Activated CD8-positive, alpha-beta memory T cell treated with anti-CD3 and anti-CD28 coated beads for 48 hours (primary cell): ENCODE measurements around the gene ARHGEF40.

Source experiments
- DNase-seq, 3 experiments: peaks; one replicate each; pipeline ENCODE4 v3.0.0-alpha.2; 2020; ENCODE audit warnings: low read depth in 2 of 3, low spot score in 2 of 3

Gene ARHGEF40

DNA sequence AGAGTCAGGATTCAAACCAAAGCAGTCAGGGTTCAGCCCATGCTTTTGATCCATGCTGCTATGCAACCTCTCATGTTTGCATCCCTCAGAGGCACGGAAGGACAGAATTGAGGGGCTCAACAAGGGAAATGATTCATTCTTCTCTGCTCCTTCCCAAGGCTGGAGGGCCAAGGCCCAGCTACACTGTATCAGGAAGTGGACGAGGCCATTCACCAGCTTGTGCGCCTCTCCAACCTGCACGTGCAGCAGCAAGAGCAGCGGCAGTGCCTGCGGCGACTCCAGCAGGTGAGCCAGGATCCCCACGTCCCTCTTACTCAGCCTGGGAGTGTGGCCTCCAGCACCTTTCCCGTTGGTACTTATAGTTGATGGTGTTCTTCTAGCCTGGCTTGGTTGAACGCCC lies 8.6 kb downstream of the ARHGEF40 start:
- DNase-seq: no peak

DNA sequence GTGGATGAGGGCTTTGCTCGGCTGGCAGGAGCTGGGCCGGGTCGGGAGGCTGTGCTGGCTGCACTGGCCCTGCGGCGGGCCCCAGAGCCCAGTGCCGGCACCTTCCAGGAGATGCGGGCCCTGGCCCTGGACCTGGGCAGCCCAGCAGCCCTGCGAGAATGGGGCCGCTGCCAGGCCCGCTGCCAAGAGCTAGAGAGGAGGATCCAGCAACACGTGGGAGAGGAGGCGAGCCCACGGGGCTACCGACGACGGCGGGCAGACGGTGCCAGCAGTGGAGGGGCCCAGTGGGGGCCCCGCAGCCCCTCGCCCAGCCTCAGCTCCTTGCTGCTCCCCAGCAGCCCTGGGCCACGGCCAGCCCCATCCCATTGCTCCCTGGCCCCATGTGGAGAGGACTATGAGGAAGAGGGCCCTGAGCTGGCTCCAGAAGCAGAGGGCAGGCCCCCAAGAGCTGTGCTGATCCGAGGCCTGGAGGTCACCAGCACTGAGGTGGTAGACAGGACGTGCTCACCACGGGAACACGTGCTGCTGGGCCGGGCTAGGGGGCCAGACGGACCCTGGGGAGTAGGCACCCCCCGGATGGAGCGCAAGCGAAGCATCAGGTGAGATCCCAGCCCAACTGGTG lies 11.5 kb downstream of the ARHGEF40 start:
- no peak for DNase-seq

DNA sequence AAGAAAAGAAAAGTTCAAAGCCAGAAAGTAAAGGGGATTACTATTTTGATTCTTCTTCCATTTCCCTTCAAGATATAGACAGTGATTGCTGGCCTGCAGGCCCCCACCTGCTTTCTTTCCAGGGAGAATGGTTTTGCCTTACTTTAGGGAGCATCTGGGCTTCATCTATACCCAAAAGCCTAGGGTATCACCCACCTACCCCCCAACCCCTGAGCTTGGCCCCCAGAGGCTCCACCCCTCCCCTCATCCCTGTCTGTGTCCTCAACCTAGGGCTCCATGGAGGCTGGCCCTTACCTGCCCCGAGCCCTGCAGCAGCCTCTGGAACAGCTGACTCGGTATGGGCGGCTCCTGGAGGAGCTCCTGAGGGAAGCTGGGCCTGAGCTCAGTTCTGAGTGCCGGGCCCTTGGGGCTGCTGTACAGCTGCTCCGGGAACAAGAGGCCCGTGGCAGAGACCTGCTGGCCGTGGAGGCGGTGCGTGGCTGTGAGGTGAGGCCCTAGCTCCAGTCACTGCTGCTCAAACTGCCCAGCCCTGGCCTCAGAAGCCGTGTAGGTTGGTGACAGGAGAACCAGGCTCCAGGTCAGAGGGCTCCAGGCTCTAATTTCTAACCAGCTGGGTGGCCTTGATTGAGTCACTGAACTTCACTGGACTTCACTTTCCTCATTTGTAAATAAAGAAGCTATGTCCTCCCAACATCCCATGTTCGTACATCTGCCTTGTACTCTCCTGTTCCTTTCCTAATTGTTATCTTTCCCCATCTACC lies 13.6 kb downstream of the ARHGEF40 start:
- no peak for DNase-seq

DNA sequence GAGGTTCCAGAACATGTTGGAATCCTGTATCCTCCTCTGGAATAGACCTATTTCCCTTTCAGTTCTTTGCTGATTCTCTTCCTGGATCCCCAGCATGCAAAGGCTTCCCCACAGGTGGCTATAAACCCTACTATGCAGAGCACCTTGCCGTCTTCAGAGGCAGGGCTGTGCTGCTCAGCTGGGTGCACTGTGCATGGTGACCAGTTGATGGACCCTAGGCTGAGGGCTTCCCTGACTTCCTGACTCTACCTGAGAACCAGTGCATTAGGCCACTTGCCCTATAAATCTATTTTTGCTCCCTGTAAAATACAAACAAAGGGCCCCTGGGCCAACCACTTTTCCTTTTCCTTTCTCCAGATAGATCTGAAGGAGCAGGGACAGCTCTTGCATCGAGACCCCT lies 14.3 kb downstream of the ARHGEF40 start:
- DNase-seq: no peak

DNA sequence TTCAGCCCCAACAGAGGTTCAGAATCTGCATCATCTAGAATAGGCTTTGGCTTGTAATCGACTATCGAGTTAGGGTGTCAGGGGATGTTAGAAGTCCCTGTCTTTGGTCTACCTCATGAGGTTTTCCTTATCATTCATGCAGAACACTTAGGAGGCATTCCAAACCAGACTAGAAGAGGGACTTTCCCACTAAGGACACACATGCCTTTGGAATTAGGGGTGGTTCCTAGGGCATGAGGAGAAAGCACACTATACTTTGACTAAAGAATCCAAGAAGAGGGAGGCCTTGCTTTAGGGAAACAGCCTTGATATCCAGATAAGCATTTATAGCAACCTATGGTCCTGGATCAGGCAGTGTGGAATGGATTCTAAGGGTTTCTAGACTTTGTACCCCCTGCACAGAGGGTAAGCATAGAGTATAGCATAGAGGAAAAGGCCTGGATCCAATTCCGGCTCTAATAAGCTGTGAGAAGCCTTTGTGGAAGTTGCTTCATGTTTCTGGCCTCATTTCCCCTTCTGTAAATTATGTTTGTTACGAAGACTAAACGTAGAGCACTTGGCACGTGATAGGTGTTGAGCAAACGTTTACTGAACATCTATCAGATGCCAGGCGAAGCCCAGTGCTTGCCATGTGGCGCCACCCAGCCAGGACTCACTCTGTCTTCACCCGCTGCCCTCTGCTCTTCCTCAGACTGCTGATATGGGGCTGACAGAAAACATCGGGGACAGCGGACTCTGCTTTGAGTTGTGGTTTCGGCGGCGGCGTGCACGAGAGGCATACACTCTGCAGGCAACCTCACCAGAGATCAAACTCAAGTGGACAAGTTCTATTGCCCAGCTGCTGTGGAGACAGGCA lies 15.1 kb downstream of the ARHGEF40 start:
- no peak for DNase-seq

DNA sequence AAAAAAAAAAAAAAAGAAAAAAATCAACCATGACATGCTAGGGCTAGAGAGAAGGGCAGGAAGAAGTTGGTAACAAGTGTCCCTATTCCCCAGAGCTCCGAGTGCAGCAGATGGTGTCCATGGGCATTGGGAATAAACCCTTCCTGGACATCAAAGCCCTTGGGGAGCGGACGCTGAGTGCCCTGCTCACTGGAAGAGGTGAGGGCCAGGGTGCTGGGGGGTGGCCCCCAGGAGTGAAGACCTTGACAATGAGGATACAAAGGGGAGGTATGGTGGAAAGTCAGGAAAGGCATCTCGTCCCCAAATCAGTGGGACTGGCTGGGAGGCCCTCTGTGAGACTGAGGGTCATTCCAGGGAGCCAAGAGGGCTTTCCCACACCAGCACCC lies 16.8 kb downstream of the ARHGEF40 start:
- no peak for DNase-seq

DNA sequence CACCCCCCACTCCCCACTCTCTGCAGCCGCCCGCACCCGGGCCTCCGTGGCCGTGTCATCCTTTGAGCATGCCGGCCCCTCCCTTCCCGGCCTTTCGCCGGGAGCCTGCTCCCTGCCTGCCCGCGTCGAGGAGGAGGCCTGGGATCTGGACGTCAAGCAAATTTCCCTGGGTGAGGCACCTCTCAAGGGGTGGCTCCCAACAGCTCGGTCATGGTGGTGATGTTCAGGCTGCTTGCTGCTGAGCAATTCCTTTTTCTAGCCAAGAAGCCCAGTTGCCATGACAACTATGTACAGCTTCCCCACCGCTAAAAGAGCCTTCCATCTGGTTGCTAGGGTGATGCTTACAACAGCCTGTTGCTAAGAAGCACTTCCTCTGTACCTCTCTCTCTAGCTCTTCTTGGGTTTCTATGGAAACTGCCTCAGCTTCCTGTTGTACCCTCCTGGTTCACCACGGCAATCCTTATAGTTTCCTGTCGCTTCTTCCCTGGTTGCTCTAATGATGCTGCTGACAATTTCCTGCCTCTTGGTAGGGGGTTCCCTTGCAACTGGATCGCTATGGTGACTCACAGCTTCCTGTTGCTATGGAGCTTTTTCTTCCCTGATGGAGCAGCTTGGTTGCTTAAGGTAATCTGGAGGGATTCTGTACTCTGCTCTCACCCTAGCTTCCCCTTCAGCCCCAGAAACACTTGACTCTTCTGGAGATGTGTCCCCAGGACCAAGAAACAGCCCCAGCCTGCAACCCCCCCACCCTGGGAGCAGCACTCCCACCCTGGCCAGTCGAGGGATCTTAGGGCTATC lies 17.4 kb downstream of the ARHGEF40 start:
- no peak for DNase-seq

DNA sequence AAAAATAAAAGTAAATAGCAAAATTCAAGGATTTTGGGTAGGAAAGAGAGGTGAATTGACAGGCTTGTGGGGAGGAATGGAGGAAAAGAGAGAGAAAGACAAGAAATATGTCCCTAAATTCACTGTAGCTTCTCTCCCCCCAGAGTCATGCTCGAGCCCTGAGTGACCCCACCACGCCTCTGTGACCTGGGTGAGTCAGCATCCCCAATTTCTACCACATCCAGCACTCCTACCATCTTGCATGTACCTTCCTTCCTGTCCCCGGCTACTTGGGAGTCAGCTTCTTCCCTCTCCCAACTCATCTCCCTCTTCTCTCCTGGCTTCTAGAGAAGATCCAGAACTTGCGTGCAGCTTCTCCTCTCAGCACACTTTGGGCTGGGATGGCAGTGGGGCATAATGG lies 18.6 kb downstream of the ARHGEF40 start:
- DNase-seq: no peak

DNA sequence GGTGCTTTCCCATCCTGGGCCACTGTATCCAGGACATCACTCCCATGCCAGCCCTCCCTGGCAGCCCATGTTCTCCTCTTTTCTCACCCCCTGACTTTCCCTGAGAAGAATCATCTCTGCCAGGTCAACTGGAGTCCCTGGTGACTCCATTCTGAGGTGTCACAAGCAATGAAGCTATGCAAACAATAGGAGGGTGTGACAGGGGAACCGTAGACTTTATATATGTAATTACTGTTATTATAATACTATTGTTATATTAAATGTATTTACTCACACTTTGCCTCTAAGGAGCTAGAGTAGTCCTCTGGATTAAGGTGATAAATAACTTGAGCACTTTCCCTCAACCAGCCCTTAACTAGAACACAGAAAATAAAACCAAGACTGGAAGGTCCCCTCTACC lies 19.2 kb downstream of the ARHGEF40 start:
- no peak for DNase-seq

DNA sequence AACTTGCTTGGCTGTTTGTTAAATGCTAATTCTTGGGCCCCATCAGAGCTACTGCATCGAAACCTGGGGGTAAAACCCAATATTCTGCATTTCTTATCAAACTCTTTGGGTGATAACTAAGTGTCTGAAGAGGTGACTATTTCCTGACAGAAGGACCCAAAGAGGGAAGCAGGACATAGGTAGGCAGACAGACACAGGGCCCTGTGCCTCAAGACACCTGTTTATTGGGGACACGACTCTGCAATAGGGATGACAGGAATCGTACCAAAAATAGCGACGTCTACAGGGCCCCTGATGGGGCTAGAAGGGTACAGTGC lies 19.7 kb downstream of the ARHGEF40 start:
- no peak for DNase-seq

DNA sequence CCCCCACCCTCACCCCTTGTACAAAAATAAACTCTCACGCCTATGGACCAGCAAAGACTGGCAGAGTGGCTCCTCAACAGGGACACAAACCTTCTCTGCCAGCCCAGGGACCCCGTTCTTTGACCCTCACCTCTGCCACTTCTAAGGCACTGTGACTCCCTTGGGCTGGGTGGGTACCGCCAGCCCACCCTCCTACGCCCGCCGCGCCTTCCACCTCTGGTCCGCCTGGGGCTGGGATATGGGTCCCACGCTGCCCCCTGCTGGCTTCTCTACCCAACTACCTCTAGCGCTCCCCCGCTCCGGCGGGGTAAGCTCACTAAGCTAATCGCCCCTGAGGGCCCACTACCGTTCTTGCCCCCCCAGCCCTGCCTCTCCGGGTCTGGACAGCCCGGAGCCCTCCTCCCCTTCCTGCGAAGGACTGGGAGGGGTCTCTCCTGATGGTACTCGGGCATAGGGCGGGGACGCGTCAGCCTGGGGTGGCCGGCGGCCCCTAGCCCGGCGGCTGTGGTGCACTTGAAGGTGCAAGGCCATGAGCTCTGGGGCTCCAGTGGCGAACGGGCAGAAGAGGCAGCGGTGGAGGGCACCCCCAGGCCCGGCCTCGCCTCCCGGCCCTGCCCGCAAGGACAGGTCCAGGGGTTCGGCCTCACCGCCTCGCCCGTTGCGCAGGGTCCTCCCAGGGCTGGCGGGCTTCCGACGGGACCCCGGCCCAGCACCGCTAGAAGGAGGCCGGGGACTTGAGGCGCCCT lies 20.3 kb downstream of the ARHGEF40 start:
- no peak for DNase-seq

DNA sequence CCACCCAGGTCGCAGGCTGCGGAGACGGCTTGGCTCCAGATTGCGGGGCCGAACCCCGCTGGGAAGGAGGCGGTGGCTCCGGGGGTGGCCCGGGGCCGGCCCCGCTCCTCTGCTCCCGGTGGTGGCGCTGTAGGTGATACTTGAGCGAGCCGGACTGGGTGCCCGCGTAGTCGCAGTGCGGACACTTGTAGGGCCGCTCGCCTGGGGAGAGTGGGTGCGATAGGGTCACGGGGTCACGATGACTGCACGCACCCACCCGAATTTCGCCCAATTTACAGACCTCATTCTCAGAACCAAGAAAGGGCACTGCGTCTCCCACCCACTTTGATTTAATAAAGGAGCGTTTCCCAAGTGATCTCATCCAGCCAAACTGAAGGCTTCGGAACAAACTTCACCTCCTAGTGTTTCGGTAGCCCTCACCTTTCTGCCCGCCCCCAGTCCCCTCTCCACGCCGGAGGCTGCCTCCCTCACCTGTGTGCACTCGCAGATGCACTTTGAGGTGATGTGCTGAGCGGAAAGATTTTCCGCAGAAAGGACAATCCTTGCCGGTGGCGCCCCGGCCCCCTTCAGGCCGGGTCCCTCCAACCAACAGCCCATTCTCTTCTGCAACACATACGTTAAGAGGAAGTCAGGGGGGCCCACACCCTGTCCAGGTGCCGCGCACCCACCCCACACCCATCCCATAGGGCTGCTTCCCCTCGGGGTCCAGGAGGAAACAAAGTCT lies 21.0 kb downstream of the ARHGEF40 start:
- DNase-seq: no peak

DNA sequence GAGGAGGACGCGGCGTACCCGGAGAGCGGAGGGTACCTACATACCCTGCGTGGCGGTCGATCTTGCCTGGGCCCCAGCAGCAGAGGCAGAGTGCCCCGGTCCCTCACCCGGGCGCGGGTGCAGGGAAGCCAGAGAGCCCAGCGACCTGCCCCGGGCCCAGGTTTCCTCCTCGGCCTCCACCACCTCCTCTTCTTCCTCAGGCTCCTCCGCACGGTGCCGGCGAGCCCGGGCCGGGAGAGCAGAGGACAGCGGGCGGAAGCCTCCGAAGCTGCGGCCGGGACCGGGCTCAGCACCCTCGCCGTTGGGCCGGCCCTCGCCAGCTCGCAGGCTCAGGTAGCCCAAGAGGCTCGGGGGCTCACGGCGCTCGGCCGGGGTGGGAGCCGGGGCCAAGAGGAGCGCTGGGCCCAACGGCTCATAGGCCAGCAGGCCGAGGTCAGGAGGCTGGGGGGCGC lies 21.7 kb downstream of the ARHGEF40 start:
- no peak for DNase-seq

DNA sequence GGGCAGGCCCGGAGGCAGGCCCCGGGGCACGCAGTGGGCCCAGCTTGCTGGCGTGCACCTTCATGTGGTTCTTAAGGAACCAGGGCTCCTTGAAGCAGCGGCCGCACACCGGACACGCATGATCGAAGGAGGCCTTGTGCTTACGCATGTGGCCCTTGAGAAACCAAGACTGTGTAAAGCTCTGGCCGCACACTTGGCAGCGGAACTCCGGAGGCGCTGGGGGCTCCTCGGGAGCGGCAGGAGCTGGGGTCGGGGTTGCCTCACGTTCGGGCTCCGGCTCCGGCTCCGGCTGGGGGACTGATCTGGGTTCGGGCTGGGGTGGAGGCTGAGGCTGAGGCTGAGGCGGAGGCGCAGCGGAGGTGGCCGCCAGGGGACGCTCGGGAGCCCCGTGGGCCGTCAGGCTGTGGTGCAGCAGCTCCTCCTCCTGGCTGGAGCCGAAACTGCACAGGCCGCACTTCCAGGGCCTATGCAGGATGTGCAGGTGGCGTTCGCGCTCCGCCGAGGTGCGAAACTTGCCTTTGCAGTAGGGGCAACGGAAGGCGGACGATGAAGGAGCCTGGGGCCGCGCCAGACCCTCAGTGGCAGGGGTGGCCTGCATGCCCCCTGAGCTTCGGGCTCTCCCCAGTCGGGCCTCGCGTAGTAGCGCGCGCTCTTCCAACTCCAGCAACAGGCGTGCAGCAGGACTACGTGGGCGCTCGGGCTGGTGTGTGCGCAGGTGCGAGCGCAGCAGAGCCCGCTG lies 22.3 kb downstream of the ARHGEF40 start:
- peak; percentile 67 to 94 (median 93) for DNase-seq

DNA sequence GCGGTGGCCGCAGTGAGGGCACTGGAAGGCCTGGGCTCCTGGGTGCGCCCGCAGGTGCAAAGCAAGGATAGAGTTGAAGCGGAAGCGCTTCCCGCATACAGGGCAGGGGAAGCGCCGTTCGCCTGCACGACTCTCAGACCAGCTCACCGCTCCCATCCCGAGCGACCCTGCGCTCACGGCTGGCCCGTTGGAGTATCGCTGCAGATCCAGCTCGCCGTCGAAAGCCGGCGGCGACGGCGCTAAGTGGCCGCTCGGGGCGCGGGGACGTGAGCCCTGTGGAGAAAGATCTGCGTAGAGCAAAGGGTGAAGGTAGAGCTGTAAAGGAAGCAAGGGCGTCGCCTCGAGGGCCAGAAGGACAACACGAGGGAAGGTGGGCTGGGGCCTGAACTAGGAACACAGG lies 22.9 kb downstream of the ARHGEF40 start:
- no peak for DNase-seq

DNA sequence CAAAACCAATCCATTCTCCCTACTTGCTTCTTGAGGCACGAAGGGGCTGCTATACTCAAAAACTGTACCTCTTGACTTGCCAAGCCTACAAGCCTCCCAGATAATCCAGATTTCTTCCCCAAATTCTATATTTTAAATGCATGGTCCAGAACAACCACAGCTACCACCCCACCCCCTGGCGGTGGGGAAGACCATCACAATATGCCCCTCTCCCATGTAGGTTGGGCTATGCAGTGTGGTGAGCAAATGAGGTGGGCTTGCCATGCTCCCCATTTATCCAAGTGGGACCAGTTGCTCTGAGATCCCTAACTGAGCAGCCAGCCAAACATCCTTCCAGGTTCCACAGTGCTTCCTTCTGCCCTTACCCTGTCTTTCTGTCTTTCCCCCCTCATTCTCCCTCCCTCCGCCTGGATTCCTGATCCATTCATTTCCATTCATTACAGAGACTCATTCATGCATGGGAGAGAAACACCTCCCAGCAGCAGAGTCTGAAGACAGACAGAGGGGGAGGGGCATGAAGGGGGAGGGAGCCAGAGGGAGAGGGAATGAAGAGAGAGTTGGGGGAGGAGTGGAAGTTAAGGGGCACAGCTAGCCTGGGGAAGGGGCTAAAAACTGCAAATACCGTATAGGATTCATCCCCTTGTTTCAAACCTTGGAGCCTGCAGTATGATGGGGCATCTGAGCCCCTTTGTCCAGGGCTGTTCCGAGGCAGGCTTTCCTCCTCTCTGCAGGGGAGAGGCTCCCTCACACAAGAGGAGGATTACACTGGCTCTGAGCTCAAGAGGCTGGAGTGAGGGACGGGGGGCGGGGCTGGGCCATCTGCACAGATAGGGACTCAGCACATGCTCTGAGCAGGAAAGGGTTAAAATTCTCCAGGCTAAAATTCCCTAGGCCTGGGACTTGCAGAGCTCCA lies 23.9 kb downstream of the ARHGEF40 start:
- no peak for DNase-seq

DNA sequence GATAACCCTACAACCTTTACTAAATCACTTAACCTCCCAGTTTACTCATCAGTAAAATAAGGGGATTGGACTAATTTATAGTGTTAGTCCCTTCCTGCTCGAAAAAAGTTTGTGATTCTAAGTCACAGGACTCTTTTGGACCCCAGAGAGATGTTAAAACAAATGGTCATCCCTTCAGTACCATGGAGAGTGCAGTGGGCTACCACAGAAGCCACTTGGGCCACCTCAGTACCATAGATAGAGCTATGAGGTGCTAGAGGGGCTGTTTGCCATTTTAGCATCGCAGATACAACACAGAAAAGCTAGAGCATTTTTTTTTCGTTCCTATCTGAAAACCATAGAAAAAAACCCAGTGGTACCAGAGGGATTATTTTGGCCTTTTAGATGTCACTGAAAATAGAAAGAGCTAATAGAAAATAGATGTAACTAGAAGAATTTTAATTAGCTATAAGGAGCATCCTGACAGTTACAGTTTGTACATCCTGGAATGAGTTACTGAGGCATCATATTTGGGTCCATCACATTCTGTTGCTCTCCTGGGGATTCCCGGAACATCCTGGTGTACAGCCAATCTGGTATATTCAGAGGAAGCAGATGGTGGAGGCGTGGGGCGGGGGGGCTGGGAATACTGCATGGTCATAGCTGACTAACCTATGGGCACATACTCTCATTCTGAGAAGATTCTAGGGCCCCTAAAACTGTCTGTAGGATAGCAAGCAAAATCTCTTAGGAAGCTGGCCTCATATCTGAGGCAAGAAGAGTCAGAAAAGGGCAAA lies 25.5 kb downstream of the ARHGEF40 start:
- DNase-seq: no peak

DNA sequence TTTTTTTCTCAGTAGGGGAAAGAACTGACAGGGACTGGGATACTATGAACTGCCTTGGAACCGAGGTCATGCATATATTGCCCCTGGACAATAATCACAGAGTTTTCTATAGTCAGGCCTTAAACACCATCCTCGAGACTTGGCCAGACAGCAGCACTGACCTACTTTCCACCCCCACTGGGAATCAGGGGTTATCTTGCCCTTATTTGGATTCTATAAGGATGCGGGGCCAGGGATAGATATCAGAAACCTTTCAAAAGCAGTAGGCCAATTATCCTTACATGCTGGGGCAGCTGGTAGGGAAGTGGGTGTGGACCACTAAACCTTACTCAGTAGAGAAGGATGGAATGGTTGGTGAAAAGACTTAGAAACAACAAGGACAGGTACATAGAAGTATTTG lies 26.3 kb downstream of the ARHGEF40 start:
- DNase-seq: no peak
